Heart right ventricle (tissue), 16 donors: Measurements from ENCODE around the gene ZFAND3. TPM values are rescaled to one million over a fixed set of nuclear protein-coding genes. Genes with fewer than 3 reads are reported as not detected.
A peak's percentile ranks its signal among the peaks of the same experiment; 100 is the strongest.

ENCODE experiments used
- ATAC-seq, 8 donors: fragments of 200-7000 bp; cut with Tn5 transposase; one replicate each; pipeline ENCODE4 v1.9.1; 2020; ENCODE audit warnings: mild to moderate bottlenecking in 8 of 8, moderate library complexity in 8 of 8, moderate number of reproducible peaks in 1 of 8
- DNase-seq, 2 donors: peaks; one replicate each; pipeline ENCODE4 v3.0.0-alpha.2; 2020
- H3K27ac ChIP-seq, 10 donors: fragments of 200-600 bp; sonication (generic) in 2 of 10; one replicate each; pipeline versions ENCODE4 v1.5.0 to v1.8.0; 2020 to 2022; ENCODE audit warnings: mild to moderate bottlenecking in 3 of 10
- H3K27me3 ChIP-seq, 7 donors: fragments of 200-600 bp; one replicate each; pipeline ENCODE4 v1.8.0; 2021 to 2022; ENCODE audit warnings: mild to moderate bottlenecking in 2 of 7
- H3K36me3 ChIP-seq, 9 donors: fragments of 200-600 bp; sonication (generic) in 1 of 9; one replicate each; pipeline versions ENCODE4 v1.5.0 to v1.8.0; 2020 to 2022; ENCODE audit warnings: mild to moderate bottlenecking in 2 of 9
- H3K4me1 ChIP-seq, 9 donors: fragments of 200-600 bp; sonication (generic) in 1 of 9; one replicate each; pipeline versions ENCODE4 v1.5.0 to v1.8.0; 2020 to 2022; ENCODE audit warnings: mild to moderate bottlenecking in 4 of 9
- H3K4me3 ChIP-seq, 10 donors: fragments of 200-600 bp; sonication (generic) in 2 of 10; one replicate each; pipeline versions ENCODE4 v1.5.0 to v1.8.0; 2020 to 2022; ENCODE audit warnings: mild to moderate bottlenecking in 7 of 10, moderate library complexity in 2 of 10
- H3K9me3 ChIP-seq, 11 donors: fragments of 200-600 bp in 10 of 11; sonication (generic) in 2 of 11; one replicate each; pipeline versions ENCODE4 v1.5.0 to v1.8.0; 2013 to 2022; ENCODE audit warnings: mild to moderate bottlenecking in 2 of 11, control low read depth in 1 of 11, moderate library complexity in 1 of 11
- CTCF ChIP-seq, 9 donors: fragments of 200-600 bp; sonication (generic) in 2 of 9; IDR thresholded peaks; one replicate each; pipeline versions ENCODE4 v1.5.0 to v1.8.0; 2021 to 2022; ENCODE audit warnings: antibody characterized with exemption in 9 of 9, mild to moderate bottlenecking in 5 of 9, moderate library complexity in 1 of 9
- WGBS, 2 donors: extraction: QIAGEN DNeasy Blood & Tissue Kit; methylation state at CpG; one replicate each; pipeline ENCODE4 v1.1.7; 2013; ENCODE audit warnings: inconsistent platforms in 1 of 2; 5-methylcytosine and 5-hydroxymethylcytosine counted together
- intact Hi-C, 10 donors: fragments of 100-400 bp; cut with DNase I; formaldehyde crosslinking; loops; one replicate each; pipeline versions ENCODE4 v1.11.1 to v1.14.2; 2022
- polyA plus RNA-seq, 2 donors: library from polyadenylated mRNA; stranded (reverse); fragments of 200-250 nt; gene quantifications; one replicate each; pipeline ENCODE4 v1.2.3, GENCODE V29; 2013
- total RNA-seq, 10 donors: library from RNA; stranded (reverse); fragmentation: NEBNext Ultra II Directional in 3 of 10; extraction: Animal tissue kit (Norgen Biotek cat#: 25700) in 3 of 10; gene quantifications; one replicate each; pipeline versions ENCODE4 v1.2.1 to v1.2.4, GENCODE V29; 2021 to 2023
- donor health status: Arrhythmogenic right ventricular cardiomyopathy.
- donor health status: ischemic (EF 13 %, LVEDD 7.1; RV severe dilation, severe dysfunction).
- donor health status: healthy with polysubstance abuse.
- donor health status: DM: no; HTN: yes; CAD: no.
- donor health status: DM: no; HTN: no; CAD: no.
- donor health status: ischemic (EF 25% LVEDD 6.9; RV normal size, moderate dysfunction).
- donor health status: ischemic (EF 25% LVEDD 5.7; RV mildly dilated, moderate dysfunction).
- donor health status: healthy.
- donor health status: DM: yes; HTN: yes; CAD: no.
- donor health status: Ischemic cardiomyopathy.
- donor health status: ischemic (EF 35%, LVEDD 5.7; RV mildly dilated, moderate dysfunction).
- donor health status: nonischemic (EF 11% LVEDD 7.7; RV severe dilation, severe dysfunction).
- donor health status: DM: yes; HTN: yes; CAD: no.
- donor health status: PGD.
- donor health status: ischemic (EF 29% LVEDD 5.4; RV normal size, mild dysfunction).
- donor health status: nonischemic (EF 23%, LVEDD 6.1; RV moderate dilation, normal function).

ZFAND3 gene
- total and polyA plus RNA-seq, 12 donors, result 24.4 to 123 (median 105) TPM

GRCh38 chr6:38016824-38017223 lies 197.3 kb downstream of the ZFAND3 start:
- H3K4me1 ChIP-seq, result peaks cover 0 to 39% (median 21%) of the 10 kb centered on the region in 9 donors
- TF ChIP-seq CTCF (IDR thresholded peaks at IDR 0.05), result no peak
- no peak for ATAC-seq

GRCh38 chr6:38018755-38019165 lies 199.2 kb downstream of the ZFAND3 start:
- H3K4me3 ChIP-seq, result no peak overlapping the region
- WGBS, 2 donors, result 82 to 91% methylated on average over 2 of the region's 2 CpGs
- ATAC-seq (no peak), DNase-seq (no peak)
- intact Hi-C loops, result loop anchor here in 6 of 10 donors (5.0 to 10.0 kb wide), 4 partner anchors 194 to 314 kb away; no protein-coding TSS in a partner anchor
- H3K27me3 ChIP-seq, result no peaks in the 10 kb centered on the region
- TF ChIP-seq CTCF (IDR thresholded peaks at IDR 0.05), result no peak
- H3K36me3 ChIP-seq, result no peaks in the 10 kb centered on the region
- peaks cover 0 to 44% (median 24%) of the 10 kb centered on the region in 9 donors for H3K4me1 ChIP-seq
- H3K9me3 ChIP-seq, result peaks cover 0 to 2% (median 0%) of the 10 kb centered on the region in 11 donors
- H3K27ac ChIP-seq, result no peak overlapping the region

More at GRCh38 chr6:38016824-38017223, 197.3 kb downstream of the ZFAND3 start:
- intact Hi-C loops, result loop anchor here in 6 of 10 donors (5.0 to 10.0 kb wide), 4 partner anchors 192 to 312 kb away; no protein-coding TSS in a partner anchor
- H3K9me3 ChIP-seq, result peaks cover 0 to 2% (median 0%) of the 10 kb centered on the region in 11 donors
- DNase-seq, result no peak
- no peak overlapping the region for H3K4me3 ChIP-seq
- no peaks in the 10 kb centered on the region for H3K27me3 ChIP-seq
- no peak overlapping the region for H3K27ac ChIP-seq
- 91 to 93% methylated on average over 1 of the region's 1 CpG for WGBS, 2 donors
- H3K36me3 ChIP-seq, result no peaks in the 10 kb centered on the region

DNA sequence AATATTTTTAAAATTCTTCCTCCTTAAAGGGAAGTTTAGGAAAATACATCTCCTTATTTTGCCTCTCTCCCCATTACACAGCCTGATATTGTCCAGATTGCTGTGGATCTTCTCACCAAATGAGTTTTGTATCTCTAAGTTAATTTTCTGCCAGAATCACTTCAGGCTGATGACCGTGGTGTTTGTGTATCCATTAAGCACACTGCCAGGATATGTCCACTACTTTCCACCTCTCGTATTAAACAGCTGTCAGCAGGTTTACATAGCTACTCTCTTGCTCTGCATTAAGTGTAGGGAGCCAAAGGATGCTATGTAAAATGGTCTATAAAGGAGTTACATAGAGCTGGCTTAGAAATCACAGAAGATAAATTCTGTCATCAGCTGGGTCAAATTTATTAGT lies 201.1 kb downstream of the ZFAND3 start:
- peak in 2 of 8 donors; percentile 31 to 41 for ATAC-seq
- no peak for DNase-seq
- no peak for TF ChIP-seq CTCF (IDR thresholded peaks at IDR 0.05)
- Histone ChIP-seq H3K9me3 (peaks cover 0 to 12% (median 7%) of the 10 kb centered on the region in 11 donors), H3K27ac (no peak overlapping the region), H3K4me1 (peaks cover 0 to 44% (median 24%) of the 10 kb centered on the region in 9 donors), H3K4me3 (no peak overlapping the region), H3K36me3 (no peaks in the 10 kb centered on the region), H3K27me3 (no peaks in the 10 kb centered on the region)
- WGBS, 2 donors, result 34 to 59% methylated on average over 2 of the region's 2 CpGs
- intact Hi-C loops, result no loop called here

DNA sequence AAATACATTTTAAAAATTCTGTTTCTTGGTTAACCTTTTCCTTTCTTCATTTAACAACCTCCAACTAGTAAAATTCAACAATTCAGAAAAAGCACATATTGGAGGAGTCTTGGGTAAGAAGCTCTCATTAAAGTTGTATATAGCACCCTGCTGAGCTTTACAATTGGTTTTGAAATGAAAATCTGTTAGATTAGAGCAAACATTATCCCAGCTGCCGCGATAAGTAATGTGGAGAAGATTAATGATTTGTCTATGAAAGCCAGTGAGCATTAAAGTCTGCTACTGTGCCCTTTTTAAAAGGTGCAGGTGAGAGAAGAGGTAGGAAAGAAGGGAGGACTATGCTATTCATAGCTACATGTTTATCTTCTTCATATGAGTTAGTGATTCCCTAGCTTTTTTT lies 201.5 kb downstream of the ZFAND3 start:
- no peaks in the 10 kb centered on the region for H3K27me3 ChIP-seq
- TF ChIP-seq CTCF (IDR thresholded peaks at IDR 0.05), result no peak
- intact Hi-C loops, result no loop called here
- no peak overlapping the region for H3K4me3 ChIP-seq
- no peak overlapping the region for H3K27ac ChIP-seq
- 91 to 96% methylated on average over 2 of the region's 2 CpGs for whole genome bisulfite sequencing, 2 donors
- no peaks in the 10 kb centered on the region for H3K36me3 ChIP-seq
- ATAC-seq (no peak), DNase-seq (no peak)
- H3K4me1 ChIP-seq, result peaks cover 0 to 44% (median 24%) of the 10 kb centered on the region in 9 donors
- peaks cover 0 to 12% (median 7%) of the 10 kb centered on the region in 11 donors for H3K9me3 ChIP-seq
